Neuronal stem cell (in vitro differentiated cells): ENCODE measurements around the gene MITF.

Source experiments
- DNase-seq: peaks from one replicate; pipeline ENCODE4 v3.0.0-alpha.2; 2013; ENCODE audit warnings: low spot score
- H2AFZ ChIP-seq: one replicate; pipeline ENCODE4 v1.6.1; 2013; ENCODE audit warnings: mild to moderate bottlenecking, low read length, inconsistent platforms
- H2AK5ac ChIP-seq: 2 replicates; pipeline ENCODE4 v1.6.1; 2013; ENCODE audit warnings: low read depth, mild to moderate bottlenecking, inconsistent platforms, low read length, moderate library complexity, mixed read lengths
- H2BK120ac ChIP-seq: 2 replicates; pipeline ENCODE4 v1.6.1; 2013; ENCODE audit warnings: low read depth, mild to moderate bottlenecking, inconsistent platforms, low read length, moderate library complexity, mixed read lengths
- H2BK12ac ChIP-seq: one replicate; pipeline ENCODE4 v1.6.1; 2013; ENCODE audit warnings: low read length, inconsistent platforms
- H2BK15ac ChIP-seq: 2 replicates; pipeline ENCODE4 v1.6.1; 2013; ENCODE audit warnings: mild to moderate bottlenecking, low read length, inconsistent platforms, mixed read lengths
- H2BK5ac ChIP-seq: one replicate; pipeline ENCODE4 v1.6.1; 2013; ENCODE audit warnings: inconsistent platforms, mild to moderate bottlenecking, low read length, moderate library complexity
- H3K14ac ChIP-seq: one replicate; pipeline ENCODE4 v1.6.1; 2013; ENCODE audit warnings: low read length, inconsistent platforms
- H3K18ac ChIP-seq: 2 replicates; pipeline ENCODE4 v1.6.1; 2013; ENCODE audit warnings: low read length, inconsistent platforms
- H3K23ac ChIP-seq: 2 replicates; pipeline ENCODE4 v1.6.1; 2013; ENCODE audit warnings: low read depth, mild to moderate bottlenecking, mixed read lengths, low read length, inconsistent platforms; ENCODE audit not compliant: poor library complexity
- H3K27ac ChIP-seq: replicated peaks from 3 replicates; pipeline ENCODE4 v1.5.1; 2013; ENCODE audit warnings: low read length, inconsistent platforms
- H3K27me3 ChIP-seq, 3 experiments: 2 replicates each; pipeline ENCODE4 v1.6.1; 2013; ENCODE audit warnings: low read length in 3 of 3, mild to moderate bottlenecking in 2 of 3, inconsistent platforms in 1 of 3, low read depth in 1 of 3, mixed read lengths in 1 of 3, moderate library complexity in 1 of 3; ENCODE audit not compliant: control insufficient read depth in 3 of 3, insufficient read depth in 3 of 3
- H3K36me3 ChIP-seq, 2 donors: replicated peaks in 1 of 2; 2 replicates each; pipeline ENCODE4 v1.6.1; 2013; ENCODE audit warnings: low read length in 2 of 2; ENCODE audit not compliant: control insufficient read depth in 2 of 2, insufficient read depth in 2 of 2
- H3K4ac ChIP-seq: 2 replicates; pipeline ENCODE4 v1.6.1; 2013; ENCODE audit warnings: inconsistent platforms, mild to moderate bottlenecking, low read length, moderate library complexity
- H3K4me1 ChIP-seq, 2 donors: 1 replicate in 1 of 2; 2 replicates in 1 of 2; pipeline ENCODE4 v1.6.1; 2013; ENCODE audit warnings: low read length in 2 of 2, low read depth in 1 of 2; ENCODE audit not compliant: control insufficient read depth in 2 of 2, insufficient read depth in 1 of 2
- H3K4me2 ChIP-seq: one replicate; pipeline ENCODE4 v1.6.1; 2013; ENCODE audit warnings: mild to moderate bottlenecking, low read length, inconsistent platforms; ENCODE audit not compliant: insufficient read depth, poor library complexity, severe bottlenecking
- H3K4me3 ChIP-seq, 2 donors: 2 replicates each; pipeline ENCODE4 v1.5.1; 2013; ENCODE audit warnings: low read length in 2 of 2, mild to moderate bottlenecking in 2 of 2, inconsistent platforms in 1 of 2, moderate library complexity in 1 of 2
- H3K79me1 ChIP-seq: one replicate; pipeline ENCODE4 v1.6.1; 2013; ENCODE audit warnings: low read depth, mild to moderate bottlenecking, inconsistent platforms, low read length, moderate library complexity
- H3K9ac ChIP-seq: one replicate; pipeline ENCODE4 v1.6.1; 2013; ENCODE audit warnings: mild to moderate bottlenecking, low read depth, low read length, inconsistent platforms; ENCODE audit not compliant: poor library complexity
- H3K9me3 ChIP-seq, 2 donors: replicated peaks in 1 of 2; 2 replicates each; pipeline versions ENCODE3 to v1.6.1; 2013; ENCODE audit warnings: low read length in 2 of 2, mild to moderate bottlenecking in 2 of 2, inconsistent platforms in 1 of 2, low read depth in 1 of 2, mixed read lengths in 1 of 2, moderate library complexity in 1 of 2; ENCODE audit not compliant: control insufficient read depth in 2 of 2, insufficient read depth in 1 of 2
- H4K8ac ChIP-seq: one replicate; pipeline ENCODE4 v1.6.1; 2013; ENCODE audit warnings: low read depth, mild to moderate bottlenecking, inconsistent platforms, low read length, moderate library complexity
- H4K91ac ChIP-seq: one replicate; pipeline ENCODE4 v1.6.1; 2013; ENCODE audit warnings: low read length, low read depth, mild to moderate bottlenecking, inconsistent platforms; ENCODE audit not compliant: poor library complexity
- WGBS, 2 donors: extraction: QIAGEN DNeasy Blood & Tissue Kit; methylation state at CpG; one replicate each; pipeline ENCODE4 v1.1.7; 2013; ENCODE audit warnings: missing lambda C conversion rate in 2 of 2, mixed read lengths in 1 of 2; ENCODE audit not compliant: insufficient read length in 2 of 2, insufficient replicate concordance in 1 of 2; ENCODE audit errors: extremely low coverage in 2 of 2; 5-methylcytosine and 5-hydroxymethylcytosine counted together

MITF gene

DNA sequence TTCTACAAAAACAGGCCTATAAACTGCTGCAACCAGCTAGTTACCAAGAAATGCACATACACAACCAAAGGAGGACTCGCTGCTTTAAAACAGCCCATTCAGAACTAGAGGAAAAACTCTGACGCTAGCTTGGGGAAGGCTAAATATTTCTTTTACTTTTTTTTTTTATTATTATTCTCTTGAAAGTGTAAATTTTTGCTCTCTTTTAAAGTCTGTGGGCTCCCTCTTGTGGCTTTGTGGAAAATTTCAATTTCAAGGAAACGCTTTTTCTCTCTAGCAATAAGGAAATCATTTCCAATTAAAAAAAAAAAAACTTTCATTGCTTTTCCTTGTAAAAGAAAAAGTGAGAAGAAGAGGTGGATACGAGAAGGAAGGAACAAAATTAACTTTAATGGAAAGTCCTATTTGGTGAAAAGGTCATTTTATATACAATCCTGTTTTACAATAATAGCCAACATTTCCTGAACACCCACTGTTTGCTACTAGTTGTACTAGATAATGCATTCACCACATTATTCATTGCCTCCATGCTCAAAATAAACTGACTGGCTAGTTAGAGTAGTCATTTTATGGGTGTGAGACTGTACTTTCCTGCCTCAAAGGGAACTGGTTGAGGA lies 209.1 kb downstream of the MITF start:
- Histone ChIP-seq H3K9ac (no peak overlapping the region), H2BK12ac (no peak overlapping the region), H3K9me3 (no peaks in the 10 kb centered on the region), H3K4me2 (no peak overlapping the region), H3K27ac (no peak overlapping the region), H3K79me1 (no peaks in the 10 kb centered on the region), H3K23ac (no peak overlapping the region), H3K18ac (no peak overlapping the region), H2AFZ (no peak overlapping the region), H4K91ac (no peak overlapping the region), H2BK5ac (no peak overlapping the region), H2AK5ac (no peak overlapping the region), H3K14ac (no peak overlapping the region), H2BK15ac (no peak overlapping the region), H4K8ac (no peak overlapping the region), H3K4me1 (no peaks in the 10 kb centered on the region), H2BK120ac (no peak overlapping the region), H3K4ac (no peak overlapping the region), H3K36me3 (no peaks in the 10 kb centered on the region), H3K27me3 (no peaks in the 10 kb centered on the region), H3K4me3 (no peak overlapping the region)
- WGBS, 2 donors, result no CpG with 5 or more reads among the region's 4 CpGs
- peak; percentile 31 for DNase-seq

DNA sequence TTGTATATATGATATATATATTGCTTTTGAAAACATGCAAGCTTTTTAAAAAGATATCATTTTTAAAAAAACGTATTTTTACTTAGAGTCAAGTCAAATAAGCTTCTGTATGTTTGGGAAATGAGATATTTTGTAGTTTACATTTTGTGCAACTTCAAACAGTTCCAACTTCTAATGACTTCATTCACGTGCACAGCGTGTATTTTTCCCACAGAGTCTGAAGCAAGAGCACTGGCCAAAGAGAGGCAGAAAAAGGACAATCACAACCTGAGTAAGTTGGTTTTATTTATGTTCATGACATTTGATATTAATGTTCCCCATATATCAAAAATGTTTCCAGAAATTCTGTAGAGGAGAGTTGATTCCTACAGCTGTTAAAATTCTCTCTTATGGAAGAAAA lies 212.4 kb downstream of the MITF start:
- no peaks in the 10 kb centered on the region for H3K36me3 ChIP-seq
- no peak overlapping the region for H2BK15ac ChIP-seq
- H4K8ac ChIP-seq, result no peak overlapping the region
- H3K4me1 ChIP-seq, result no peaks in the 10 kb centered on the region
- no peak overlapping the region for H3K9ac ChIP-seq
- H3K79me1 ChIP-seq, result no peaks in the 10 kb centered on the region
- H3K27me3 ChIP-seq, result no peaks in the 10 kb centered on the region
- no peak overlapping the region for H4K91ac ChIP-seq
- no peak overlapping the region for H2AFZ ChIP-seq
- no peak overlapping the region for H2BK5ac ChIP-seq
- H3K4me3 ChIP-seq, result no peak overlapping the region
- no peak overlapping the region for H3K27ac ChIP-seq
- H3K4me2 ChIP-seq, result no peak overlapping the region
- no peak for DNase-seq
- H3K23ac ChIP-seq, result no peak overlapping the region
- no peak overlapping the region for H2BK120ac ChIP-seq
- no peak overlapping the region for H3K18ac ChIP-seq
- H3K9me3 ChIP-seq, result no peaks in the 10 kb centered on the region
- no peak overlapping the region for H2AK5ac ChIP-seq
- H3K14ac ChIP-seq, result no peak overlapping the region
- no peak overlapping the region for H2BK12ac ChIP-seq
- H3K4ac ChIP-seq, result no peak overlapping the region
- no CpG with 5 or more reads among the region's 3 CpGs for WGBS, 2 donors

DNA sequence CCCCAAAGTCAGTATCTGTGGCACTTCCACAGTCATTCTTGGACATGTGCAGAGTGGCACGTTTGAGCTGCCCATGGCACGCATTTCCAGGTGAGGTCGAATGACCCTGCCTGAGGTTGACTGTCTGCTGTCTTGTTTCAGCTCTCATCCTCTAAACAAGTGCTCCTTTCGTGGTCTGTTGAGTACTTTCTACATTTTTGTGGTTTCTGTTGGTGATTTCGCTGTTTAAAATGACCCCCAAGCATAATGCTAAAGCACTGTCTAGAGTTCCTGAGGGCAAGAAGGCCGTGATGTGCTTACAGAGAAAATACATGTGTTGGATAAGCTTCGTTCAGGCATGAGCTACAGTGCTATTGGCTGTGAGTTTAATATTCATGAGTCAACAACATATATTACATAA lies 220.3 kb downstream of the MITF start:
- Histone ChIP-seq H4K8ac (no peak overlapping the region), H3K23ac (no peak overlapping the region), H2AK5ac (no peak overlapping the region), H4K91ac (no peak overlapping the region), H3K79me1 (no peaks in the 10 kb centered on the region), H2AFZ (no peak overlapping the region), H3K4me3 (no peak overlapping the region), H3K27me3 (no peaks in the 10 kb centered on the region), H2BK5ac (no peak overlapping the region), H3K4ac (no peak overlapping the region), H3K9ac (no peak overlapping the region), H3K9me3 (no peaks in the 10 kb centered on the region), H3K14ac (no peak overlapping the region), H2BK120ac (no peak overlapping the region), H3K36me3 (no peaks in the 10 kb centered on the region), H3K4me2 (no peak overlapping the region), H3K4me1 (no peaks in the 10 kb centered on the region), H2BK12ac (no peak overlapping the region), H3K18ac (no peak overlapping the region), H2BK15ac (no peak overlapping the region), H3K27ac (no peak overlapping the region)
- DNase-seq, result no peak
- no CpG with 5 or more reads among the region's 7 CpGs for WGBS, 2 donors

DNA sequence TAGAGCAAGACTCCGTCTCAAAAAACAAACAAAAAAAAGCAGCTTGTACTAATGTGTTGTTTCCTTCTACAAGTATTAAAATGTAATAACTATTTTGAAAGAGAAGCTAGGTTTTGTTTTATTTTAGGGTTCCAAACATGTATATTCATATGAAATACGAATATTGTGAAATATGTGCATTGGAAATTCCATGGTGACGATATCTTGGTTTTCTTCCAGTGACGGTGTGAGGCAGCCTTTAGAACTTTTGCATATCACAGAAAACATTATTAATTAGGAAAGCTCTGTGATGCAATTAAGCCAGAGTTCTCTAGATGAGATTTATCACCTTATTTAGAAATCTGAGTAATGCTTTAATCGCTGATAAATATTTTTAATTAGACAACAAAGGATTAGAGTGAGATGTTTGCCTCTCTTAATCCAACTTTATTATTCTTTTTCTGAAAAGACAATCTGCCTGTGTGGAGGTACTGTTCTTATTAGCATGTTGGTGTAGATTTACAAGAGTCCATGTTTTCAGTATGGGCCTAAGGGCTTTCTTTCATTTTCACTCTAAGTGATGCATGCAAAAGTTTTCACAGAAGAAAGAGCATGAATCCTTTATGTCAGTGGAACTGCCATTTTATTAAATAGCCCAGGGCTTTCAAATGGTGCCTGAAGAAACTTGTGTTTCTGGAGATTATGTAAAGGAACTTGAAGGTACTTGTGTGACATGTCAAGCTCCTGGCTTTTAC lies 222.6 kb downstream of the MITF start:
- H2AFZ ChIP-seq, result no peak overlapping the region
- H2BK5ac ChIP-seq, result no peak overlapping the region
- H2AK5ac ChIP-seq, result no peak overlapping the region
- no peaks in the 10 kb centered on the region for H3K27me3 ChIP-seq
- no peak overlapping the region for H3K18ac ChIP-seq
- no peak overlapping the region for H3K9ac ChIP-seq
- WGBS, 2 donors, result no CpG with 5 or more reads among the region's 5 CpGs
- no peak overlapping the region for H4K91ac ChIP-seq
- no peaks in the 10 kb centered on the region for H3K36me3 ChIP-seq
- DNase-seq, result no peak
- H3K9me3 ChIP-seq, result no peaks in the 10 kb centered on the region
- no peak overlapping the region for H3K4me2 ChIP-seq
- H3K4ac ChIP-seq, result no peak overlapping the region
- no peak overlapping the region for H2BK120ac ChIP-seq
- no peak overlapping the region for H3K4me3 ChIP-seq
- H3K4me1 ChIP-seq, result no peaks in the 10 kb centered on the region
- H3K79me1 ChIP-seq, result no peaks in the 10 kb centered on the region
- H3K23ac ChIP-seq, result no peak overlapping the region
- H3K14ac ChIP-seq, result no peak overlapping the region
- H4K8ac ChIP-seq, result no peak overlapping the region
- no peak overlapping the region for H2BK12ac ChIP-seq
- H2BK15ac ChIP-seq, result no peak overlapping the region
- H3K27ac ChIP-seq, result no peak overlapping the region
